GM18868 (cell line): Measurements from ENCODE around the gene SLC26A5.

Experiments
- ATAC-seq: cut with Tn5 transposase; IDR thresholded peaks from one replicate; pipeline ENCODE4 v1.9.1; 2021; ENCODE audit warnings: mild to moderate bottlenecking, moderate library complexity; ENCODE audit not compliant: unreplicated experiment

SLC26A5 gene

DNA sequence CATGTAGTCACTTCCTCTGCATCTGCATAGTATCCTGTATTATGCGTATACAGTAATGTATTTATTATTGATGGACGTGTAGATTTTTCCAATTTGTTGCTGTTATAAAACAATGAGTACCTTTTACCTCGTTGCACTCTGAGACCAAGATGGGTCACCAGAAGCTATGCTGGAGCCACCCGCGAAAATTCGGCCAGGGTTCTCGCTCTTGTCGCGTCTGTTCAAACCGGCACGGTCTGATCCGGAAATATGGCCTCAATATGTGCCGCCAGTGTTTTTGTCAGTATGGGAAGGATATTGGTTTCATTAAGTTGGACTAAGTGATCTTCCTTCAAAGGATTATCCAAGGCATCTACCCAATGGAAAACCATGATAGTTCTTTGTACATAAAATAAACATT lies 97.6 kb downstream of the SLC26A5 start:
- ATAC-seq: no peak

DNA sequence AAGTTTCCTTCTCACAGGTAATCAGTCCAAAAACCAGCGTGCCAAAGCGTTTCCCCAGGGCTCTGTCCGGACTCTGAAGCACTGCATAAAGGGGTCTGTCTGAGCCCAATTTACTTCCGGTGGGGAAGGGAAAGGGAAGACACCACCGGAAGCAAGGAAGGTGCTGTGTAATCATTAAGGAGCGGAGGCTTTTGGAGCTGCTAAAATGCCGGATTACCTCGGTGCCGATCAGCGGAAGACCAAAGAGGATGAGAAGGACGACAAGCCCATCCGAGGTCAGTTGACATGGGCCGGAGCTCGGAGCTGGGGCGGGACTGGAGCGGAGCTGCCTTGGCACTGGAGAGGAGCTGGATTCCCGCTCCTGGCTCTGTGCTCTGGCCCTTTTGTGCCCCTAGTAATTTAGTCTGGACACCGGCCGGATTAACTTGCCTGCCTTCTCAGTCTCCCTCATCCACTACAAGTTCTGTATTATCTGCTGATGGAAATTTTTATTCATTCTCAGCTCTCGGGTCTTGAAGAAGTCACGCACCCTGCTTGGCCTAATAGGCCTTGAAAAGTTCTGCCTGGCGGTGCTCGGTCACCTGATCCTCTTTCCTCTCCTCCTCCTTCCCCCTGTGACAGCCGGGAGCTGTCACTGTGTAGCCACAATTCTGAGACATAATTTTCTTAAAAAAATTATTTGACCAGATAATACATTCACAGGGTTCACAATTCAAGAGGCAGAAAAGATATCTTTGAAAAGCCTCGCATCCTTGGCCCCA lies 98.3 kb downstream of the SLC26A5 start, which contains the start of gene PSMC2:
TSS of gene PSMC2 (plus strand) at position 137 of the 761 bp plus-strand sequence. CDS start at position 206, 69 bp downstream.
- ATAC-seq: peak; percentile 74

GRCh38 chr7:103346396-103346795 lies 99.6 kb downstream of the SLC26A5 start:
- ATAC-seq: no peak

- ATAC-seq: peak; percentile 74
Observed at GRCh38 chr7:103344453-103345149, 101.4 kb downstream of the SLC26A5 start, which contains the start of gene DNAJC2. Gene DNAJC2, minus strand, starts transcription at chr7:103344767. Its CDS starts 145 bp downstream, at chr7:103344622.

- peak; percentile 7 for ATAC-seq
Observed at GRCh38 chr7:103343758-103344452, 102.1 kb downstream of the SLC26A5 start.

DNA sequence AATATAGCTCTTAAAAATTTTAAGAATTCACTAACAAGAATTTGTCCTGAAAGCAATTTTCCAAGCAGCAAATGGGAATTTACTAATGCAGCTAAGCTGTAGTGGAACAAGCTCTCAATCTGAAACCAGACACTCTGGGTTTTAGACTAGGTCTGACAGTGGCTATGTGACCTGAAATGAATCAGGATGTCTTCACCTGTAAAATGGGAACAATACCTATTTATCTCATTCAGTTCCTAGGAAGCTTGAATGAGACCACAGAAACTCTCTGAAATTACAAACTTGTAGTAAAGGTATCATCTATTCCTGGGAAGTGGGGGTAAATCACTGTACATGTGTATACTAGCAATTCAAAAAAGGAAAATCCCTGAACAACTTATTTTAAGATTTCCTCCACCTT lies 102.7 kb downstream of the SLC26A5 start:
- ATAC-seq: no peak

DNA sequence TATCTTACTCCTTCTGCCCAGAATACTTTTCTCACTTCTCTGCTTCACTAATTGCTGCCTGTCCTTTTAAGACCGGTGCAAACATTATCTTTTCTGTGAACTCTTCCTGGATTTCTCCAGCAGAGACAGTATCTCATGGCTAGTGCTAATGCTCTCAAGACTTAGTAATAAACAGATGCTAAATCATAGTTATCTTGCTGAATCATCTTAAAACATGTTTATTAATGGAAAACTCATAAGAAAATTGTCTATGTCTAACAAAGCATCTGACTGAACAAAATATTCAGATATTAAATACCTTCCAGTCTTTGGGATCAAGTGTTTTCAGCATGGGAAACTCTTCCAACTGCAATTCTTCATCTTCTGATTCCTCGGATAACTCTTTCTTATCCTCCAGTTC lies 104.5 kb downstream of the SLC26A5 start:
- ATAC-seq: no peak

DNA sequence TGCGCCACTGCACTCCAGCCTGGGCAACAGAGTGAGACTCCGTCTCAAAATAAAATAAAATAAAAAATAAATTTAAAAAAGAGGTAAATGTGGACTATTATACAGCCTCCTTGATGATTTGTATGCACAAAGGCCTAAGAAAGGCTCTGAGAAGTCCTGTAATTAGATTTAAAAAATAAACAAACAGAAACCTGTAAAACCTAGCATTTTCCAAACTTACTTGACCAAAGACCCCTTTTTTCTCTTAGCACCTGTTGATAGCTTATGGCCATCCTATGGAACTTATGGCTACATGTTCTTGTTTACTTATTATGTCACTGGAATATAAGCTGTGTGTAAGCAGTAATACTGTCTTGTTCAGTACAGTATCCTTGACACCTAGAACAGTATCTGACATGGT lies 107.1 kb downstream of the SLC26A5 start:
- no peak for ATAC-seq

- ATAC-seq: no peak
Observed at GRCh38 chr7:103336761-103337160, 109.2 kb downstream of the SLC26A5 start.

DNA sequence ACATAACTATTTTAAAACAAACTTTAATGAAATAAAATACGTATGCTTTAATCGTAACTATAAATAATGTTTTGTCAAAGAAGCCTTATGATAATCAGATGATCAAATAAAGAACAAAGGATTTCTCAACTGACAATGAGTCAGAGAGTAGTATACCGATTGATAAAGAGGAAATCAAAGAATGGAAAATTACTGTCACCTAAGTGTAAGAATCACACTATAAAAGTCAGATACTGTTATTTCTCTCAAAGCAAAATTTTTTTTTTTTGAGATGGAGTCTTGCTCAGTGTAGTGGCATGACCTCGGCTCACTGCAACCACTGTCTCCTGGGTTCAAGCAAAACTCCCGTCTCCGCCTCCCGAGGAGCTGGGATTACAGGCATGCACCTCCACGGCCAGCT lies 120.3 kb downstream of the SLC26A5 start:
- no peak for ATAC-seq
